ENCODE measurements around the gene XIAP. TPM values are rescaled to one million over a fixed set of nuclear protein-coding genes. Genes with fewer than 3 reads are reported as not detected.
"Not testable (repeated sequence)": the region's sequence is repeated elsewhere in the genome, so short reads cannot be mapped to it uniquely, and the experiment has no call there.

The XIAP gene
- total and polyA plus RNA-seq, 4 experiments from 2014 or later, result 6.0 to 64.6 (median 37.0) TPM

DNA sequence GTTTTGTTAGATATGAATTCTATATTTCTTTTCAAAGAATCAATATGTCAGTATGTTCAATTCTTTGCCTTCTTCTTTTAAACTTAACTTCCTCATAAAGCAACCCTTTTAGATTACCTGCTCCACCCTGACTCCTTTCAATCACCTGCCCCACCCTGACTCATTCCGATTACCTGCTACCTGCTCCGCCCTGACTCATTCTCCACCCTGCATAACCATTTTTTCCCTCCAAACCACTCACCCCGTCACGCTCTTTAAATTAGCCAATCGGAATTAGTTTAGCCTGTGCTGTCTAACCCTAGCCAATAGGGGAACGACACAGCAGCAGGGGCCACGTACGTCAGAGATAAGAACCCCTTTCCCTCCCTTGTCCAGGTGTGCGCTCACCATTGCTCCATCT is 9.9 kb upstream of the XIAP start:
- POLR2A ChIA-PET (ENCODE audit: partially characterized antibody); H3K4me1 Mint-ChIP-seq; CTCF ChIA-PET (ENCODE audit: partially characterized antibody); H3K4me3 ChIP-seq (ENCODE audit: low read length in 2 of 2); H3K4me3 Mint-ChIP-seq; H3K27me3 Mint-ChIP-seq; H3K4me1 ChIP-seq (ENCODE audit: insufficient read depth, low read length); DNase-seq; H3K9me3 Mint-ChIP-seq; H3K36me3 Mint-ChIP-seq; H3K27ac ChIP-seq (ENCODE audit: low read depth, low read length); H3K27me3 ChIP-seq (ENCODE audit: insufficient read depth, low read length); H3K9me3 ChIP-seq (ENCODE audit: control insufficient read depth in 1 of 2, low read length in 2 of 2); H3K36me3 ChIP-seq (ENCODE audit: insufficient read depth, low read length); intact Hi-C loops (cut with micrococcal nuclease); H3K27ac Mint-ChIP-seq: not testable (repeated sequence)

DNA sequence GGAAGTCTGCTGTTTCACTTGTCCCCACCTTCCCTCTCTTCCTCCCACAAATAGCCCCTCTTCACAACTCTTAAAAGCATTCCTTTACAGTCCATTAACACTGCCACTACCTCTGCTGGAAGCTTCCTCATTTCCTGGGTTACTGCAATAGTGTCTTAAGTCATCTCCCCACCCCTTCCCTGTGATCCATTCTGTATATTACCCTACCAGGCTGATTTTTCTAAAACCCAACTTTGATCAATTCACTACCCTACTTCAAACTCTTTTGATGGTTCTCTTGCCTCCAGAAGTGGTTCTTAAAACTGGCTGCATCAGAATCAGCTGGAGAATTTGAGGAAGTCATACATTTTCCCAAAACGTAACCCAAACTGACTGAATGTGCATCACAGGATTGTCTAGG is 8.8 kb upstream of the XIAP start:
- Mint-ChIP-seq H3K4me1 (peaks cover 3 to 7% (median 5%) of the 10 kb centered on the region in 4 donors), H3K27ac (no peak overlapping the region), H3K27me3 (no peaks in the 10 kb centered on the region), H3K4me3 (no peak overlapping the region), H3K36me3 (no peaks in the 10 kb centered on the region), H3K9me3 (peaks cover 0 to 2% (median 0%) of the 10 kb centered on the region in 8 donors)
- Histone ChIP-seq H3K4me3 (ENCODE audit: low read length in 2 of 2) (no peak overlapping the region), H3K36me3 (ENCODE audit: insufficient read depth, low read length) (no peaks in the 10 kb centered on the region), H3K27ac (ENCODE audit: low read depth, low read length) (no peak overlapping the region), H3K27me3 (ENCODE audit: insufficient read depth, low read length) (no peaks in the 10 kb centered on the region), H3K9me3 (ENCODE audit: control insufficient read depth in 1 of 2, low read length in 2 of 2) (no peaks in the 10 kb centered on the region), H3K4me1 (ENCODE audit: insufficient read depth, low read length) (no peaks in the 10 kb centered on the region)
- ChIA-PET CTCF (ENCODE audit: partially characterized antibody) (no interaction called here), POLR2A (ENCODE audit: partially characterized antibody) (no interaction called here)
- DNase-seq, result no peak
- intact Hi-C loops (cut with micrococcal nuclease), result no loop called here

DNA sequence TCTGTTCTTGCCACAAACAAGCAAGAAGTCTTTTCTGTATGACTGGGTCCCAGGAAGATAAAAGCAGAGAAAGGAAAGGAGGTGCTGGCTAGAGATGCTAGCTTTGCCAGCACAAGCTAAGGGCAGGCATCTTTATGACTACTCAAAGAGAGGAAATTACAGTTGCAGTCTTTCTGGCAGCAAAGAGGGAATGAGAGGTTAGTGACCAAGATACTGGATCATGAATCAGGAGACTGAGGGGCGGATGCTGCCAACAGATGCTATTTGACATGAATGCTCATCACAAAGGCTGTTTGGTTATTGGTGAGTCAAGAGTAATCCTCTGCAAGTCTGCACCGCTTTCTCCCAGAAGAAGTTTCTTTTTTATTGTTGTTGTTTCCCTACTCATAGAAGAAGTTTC is 5.5 kb upstream of the XIAP start:
- Histone ChIP-seq H3K4me1 (ENCODE audit: insufficient read depth, low read length) (peaks cover 4% of the 10 kb centered on the region), H3K4me3 (ENCODE audit: low read length in 2 of 2) (no peak overlapping the region), H3K27me3 (ENCODE audit: insufficient read depth, low read length) (no peaks in the 10 kb centered on the region), H3K9me3 (ENCODE audit: control insufficient read depth in 1 of 2, low read length in 2 of 2) (no peaks in the 10 kb centered on the region), H3K36me3 (ENCODE audit: insufficient read depth, low read length) (no peaks in the 10 kb centered on the region), H3K27ac (ENCODE audit: low read depth, low read length) (no peak overlapping the region)
- H3K4me1 Mint-ChIP-seq, result peaks cover 5 to 11% (median 9%) of the 10 kb centered on the region in 4 donors
- peaks cover 0 to 2% (median 0%) of the 10 kb centered on the region in 8 donors for H3K9me3 Mint-ChIP-seq
- ChIA-PET CTCF (ENCODE audit: partially characterized antibody) (interaction anchor here (1.3 to 1.4 kb wide), 2 partner anchors 11 to 21 kb away, joined by 3 read pairs; no protein-coding TSS in a partner anchor), POLR2A (ENCODE audit: partially characterized antibody) (no interaction called here)
- no peak overlapping the region for H3K27ac Mint-ChIP-seq
- no peaks in the 10 kb centered on the region for H3K27me3 Mint-ChIP-seq
- no peak for DNase-seq
- intact Hi-C loops (cut with micrococcal nuclease), result no loop called here
- H3K4me3 Mint-ChIP-seq, result peak overlapping the region in 2 of 8 donors; percentile 19 to 37
- no peaks in the 10 kb centered on the region for H3K36me3 Mint-ChIP-seq

DNA sequence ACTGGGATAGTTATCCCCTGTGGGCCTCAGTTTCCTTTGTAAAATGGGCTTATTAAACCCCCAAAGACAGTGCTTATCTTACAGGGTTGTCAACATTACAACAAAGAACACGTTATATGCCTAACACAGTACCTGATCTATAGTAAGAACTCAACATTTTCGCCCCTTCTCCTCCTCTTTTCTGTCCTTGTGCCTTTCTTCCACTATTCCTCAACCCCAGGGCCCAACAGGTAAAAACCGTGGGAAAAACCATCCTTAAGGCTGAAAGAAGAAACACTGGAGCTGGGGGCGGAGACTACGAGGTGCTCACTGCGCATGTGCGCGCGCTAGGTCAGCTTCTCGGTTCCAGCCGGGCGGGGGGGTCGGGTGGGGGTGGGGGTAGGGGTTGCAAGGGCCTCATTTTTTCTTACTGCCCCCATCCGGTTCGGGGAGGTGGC is 426 bp upstream of the XIAP start:
- Mint-ChIP-seq H3K27ac (peak overlapping the region; percentile 69 to 97 (median 96)), H3K27me3 (no peaks in the 10 kb centered on the region), H3K4me3 (peak overlapping the region; percentile 86 to 96 (median 94)), H3K36me3 (peaks cover 0 to 9% of the 10 kb centered on the region in 2 donors), H3K4me1 (peaks cover 3 to 26% (median 14%) of the 10 kb centered on the region in 4 donors), H3K9me3 (no peaks in the 10 kb centered on the region)
- no peaks in the 10 kb centered on the region for H3K9me3 ChIP-seq (ENCODE audit: control insufficient read depth in 1 of 2, low read length in 2 of 2)
- peak overlapping the region; percentile 29 to 69 for H3K4me3 ChIP-seq (ENCODE audit: low read length in 2 of 2)
- no peaks in the 10 kb centered on the region for H3K36me3 ChIP-seq (ENCODE audit: insufficient read depth, low read length)
- intact Hi-C loops (cut with micrococcal nuclease), result no loop called here
- ChIA-PET CTCF (ENCODE audit: partially characterized antibody) (no interaction called here), POLR2A (ENCODE audit: partially characterized antibody) (interaction anchor here (2.1 kb wide), 1 partner anchor 101 kb away, joined by 9 read pairs; no protein-coding TSS in a partner anchor)
- peaks cover 16% of the 10 kb centered on the region for H3K4me1 ChIP-seq (ENCODE audit: insufficient read depth, low read length)
- H3K27ac ChIP-seq (ENCODE audit: low read depth, low read length), result peak overlapping the region; percentile 81
- H3K27me3 ChIP-seq (ENCODE audit: insufficient read depth, low read length), result no peaks in the 10 kb centered on the region
- DNase-seq, result peak in 1 of 5 donors; percentile 54

DNA sequence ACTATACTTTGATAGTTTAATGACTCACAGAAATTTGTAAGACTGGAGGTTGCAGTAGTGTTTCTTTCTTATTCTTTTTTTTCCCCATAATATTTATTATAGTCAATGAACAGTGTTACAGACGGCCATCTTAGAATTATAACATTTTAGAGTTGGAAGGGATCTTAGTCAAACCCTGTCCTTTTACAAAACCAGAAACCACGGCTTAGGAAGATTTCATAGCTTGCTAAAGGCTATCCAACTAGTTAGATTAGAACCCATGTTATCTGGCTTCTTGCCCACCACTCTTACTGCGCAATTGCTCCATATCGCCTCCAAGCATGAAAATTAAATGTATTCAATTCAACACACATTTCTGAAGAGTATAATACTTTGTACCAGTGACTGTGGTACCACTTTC is 1.1 kb downstream of the XIAP start:
- peak in 2 of 5 donors; percentile 4 to 9 for DNase-seq
- Mint-ChIP-seq H3K4me1 (peaks cover 6 to 26% (median 16%) of the 10 kb centered on the region in 4 donors), H3K9me3 (no peaks in the 10 kb centered on the region), H3K36me3 (peaks cover 0 to 9% of the 10 kb centered on the region in 2 donors), H3K27me3 (no peaks in the 10 kb centered on the region), H3K4me3 (peak overlapping the region; percentile 86 to 96 (median 94)), H3K27ac (peak overlapping the region; percentile 32 to 97 (median 96))
- Histone ChIP-seq H3K4me1 (ENCODE audit: insufficient read depth, low read length) (peaks cover 16% of the 10 kb centered on the region), H3K9me3 (ENCODE audit: control insufficient read depth in 1 of 2, low read length in 2 of 2) (no peaks in the 10 kb centered on the region), H3K36me3 (ENCODE audit: insufficient read depth, low read length) (no peaks in the 10 kb centered on the region), H3K4me3 (ENCODE audit: low read length in 2 of 2) (peak overlapping the region; percentile 14 to 69), H3K27me3 (ENCODE audit: insufficient read depth, low read length) (no peaks in the 10 kb centered on the region), H3K27ac (ENCODE audit: low read depth, low read length) (peak overlapping the region; percentile 81)
- ChIA-PET POLR2A (ENCODE audit: partially characterized antibody) (interaction anchor here (0.6 to 2.1 kb wide), 7 partner anchors 8 to 485 kb away, joined by 3 to 9 read pairs (median 4); partner anchors contain the start of gene SH2D1A), CTCF (ENCODE audit: partially characterized antibody) (interaction anchor here (1.0 kb wide), 1 partner anchor 10 kb away, joined by 3 read pairs; no protein-coding TSS in a partner anchor)
- intact Hi-C loops (cut with micrococcal nuclease), result loop anchor here (2.0 kb wide), 3 partner anchors 18 to 128 kb away; partner anchors contain the start of gene THOC2

DNA sequence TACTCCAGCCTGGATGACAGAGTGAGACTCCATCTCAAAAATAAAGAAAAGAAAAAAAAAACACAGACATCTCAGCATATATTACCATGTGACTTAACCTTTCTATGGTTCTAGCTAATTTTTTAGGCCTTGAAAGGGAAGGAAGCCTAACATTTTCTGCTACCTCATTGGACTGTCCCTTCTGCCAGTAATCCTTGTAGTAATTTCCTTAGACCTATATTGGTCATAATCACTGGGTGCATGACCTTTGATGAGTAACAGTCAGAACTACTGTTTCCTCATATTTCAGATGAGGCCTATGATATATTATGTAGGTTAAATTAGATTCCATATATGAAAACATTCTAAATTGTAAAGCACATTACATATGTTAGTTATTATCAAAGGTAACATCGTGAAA is 9.6 kb downstream of the XIAP start:
- Histone ChIP-seq H3K27me3 (ENCODE audit: insufficient read depth, low read length) (no peaks in the 10 kb centered on the region), H3K27ac (ENCODE audit: low read depth, low read length) (no peak overlapping the region), H3K36me3 (ENCODE audit: insufficient read depth, low read length) (no peaks in the 10 kb centered on the region), H3K4me1 (ENCODE audit: insufficient read depth, low read length) (peaks cover 10% of the 10 kb centered on the region), H3K4me3 (ENCODE audit: low read length in 2 of 2) (no peak overlapping the region), H3K9me3 (ENCODE audit: control insufficient read depth in 1 of 2, low read length in 2 of 2) (no peaks in the 10 kb centered on the region)
- ChIA-PET POLR2A (ENCODE audit: partially characterized antibody) (interaction anchor here (1.0 kb wide), 1 partner anchor 9 kb away, joined by 5 read pairs; no protein-coding TSS in a partner anchor), CTCF (ENCODE audit: partially characterized antibody) (interaction anchor here (0.7 kb wide), 1 partner anchor 92 kb away, joined by 3 read pairs; no protein-coding TSS in a partner anchor)
- Mint-ChIP-seq H3K4me1 (peaks cover 8 to 26% (median 10%) of the 10 kb centered on the region in 4 donors), H3K27ac (peak overlapping the region in 4 of 7 donors; percentile 1 to 78 (median 28)), H3K27me3 (no peaks in the 10 kb centered on the region), H3K9me3 (no peaks in the 10 kb centered on the region), H3K4me3 (no peak overlapping the region), H3K36me3 (peaks cover 0 to 10% of the 10 kb centered on the region in 2 donors)
- intact Hi-C loops (cut with micrococcal nuclease), result no loop called here
- DNase-seq, result no peak

DNA sequence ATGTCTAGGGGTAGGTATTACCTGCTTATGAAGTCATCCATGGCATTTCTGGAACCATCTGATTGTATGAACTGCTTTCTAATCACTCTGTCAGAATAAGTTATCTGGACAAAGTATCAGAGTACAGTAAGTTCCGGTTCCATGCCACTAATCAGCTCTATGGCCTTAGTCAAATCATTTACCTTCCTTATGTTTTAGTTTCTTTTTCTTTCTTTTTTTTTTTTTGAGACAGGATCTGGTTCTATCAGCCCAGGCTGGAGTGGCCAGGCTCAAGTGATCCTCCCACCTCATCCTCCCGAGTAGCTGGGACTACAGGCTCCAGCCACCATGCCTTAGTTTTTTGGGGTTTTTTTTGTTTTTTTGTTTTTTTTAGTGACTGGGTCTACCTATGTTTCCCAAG is 11.5 kb downstream of the XIAP start:
- intact Hi-C loops (cut with micrococcal nuclease), result no loop called here
- no peak for DNase-seq
- Histone ChIP-seq H3K27me3 (ENCODE audit: insufficient read depth, low read length) (no peaks in the 10 kb centered on the region), H3K27ac (ENCODE audit: low read depth, low read length) (no peak overlapping the region), H3K9me3 (ENCODE audit: control insufficient read depth in 1 of 2, low read length in 2 of 2) (no peaks in the 10 kb centered on the region), H3K36me3 (ENCODE audit: insufficient read depth, low read length) (no peaks in the 10 kb centered on the region), H3K4me3 (ENCODE audit: low read length in 2 of 2) (no peak overlapping the region), H3K4me1 (ENCODE audit: insufficient read depth, low read length) (peaks cover 10% of the 10 kb centered on the region)
- CTCF ChIA-PET (ENCODE audit: partially characterized antibody), result interaction anchor here (1.2 to 1.5 kb wide), 3 partner anchors 11 to 38 kb away, joined by 3 to 5 read pairs (median 3); no protein-coding TSS in a partner anchor
- Mint-ChIP-seq H3K36me3 (peaks cover 0 to 10% of the 10 kb centered on the region in 2 donors), H3K27ac (peak overlapping the region in 2 of 7 donors; percentile 41 to 50), H3K9me3 (no peaks in the 10 kb centered on the region), H3K27me3 (no peaks in the 10 kb centered on the region), H3K4me1 (peaks cover 5 to 18% (median 7%) of the 10 kb centered on the region in 4 donors), H3K4me3 (no peak overlapping the region)
- POLR2A ChIA-PET (ENCODE audit: partially characterized antibody), result no interaction called here

Data from CD4-positive, alpha-beta memory T cell (primary cell).